Kidney (tissue), 14 donors: ENCODE results near the gene PSMG2. TPM values are rescaled to one million over a fixed set of nuclear protein-coding genes. Genes with fewer than 3 reads are reported as not detected.

Source experiments
- DNase-seq, 5 donors: peaks; one replicate each; pipeline ENCODE4 v3.0.0-alpha.2; 2013 to 2020
- FAIRE-seq: peaks from 2 replicates; lab custom pipeline; 2012; peaks lifted over from hg19 to GRCh38; lab: Jason Lieb, UNC
- H3K27ac ChIP-seq, 2 donors: one replicate each; pipeline ENCODE4 v1.7.0; 2013; ENCODE audit warnings: low read depth in 2 of 2, low read length in 2 of 2, inconsistent platforms in 1 of 2
- H3K27me3 ChIP-seq: one replicate; pipeline ENCODE4 v1.7.1; 2013; ENCODE audit warnings: low read length, inconsistent platforms; ENCODE audit not compliant: control insufficient read depth, insufficient read depth
- H3K36me3 ChIP-seq, 3 donors: one replicate each; pipeline versions ENCODE4 v1.7.0 to v1.7.1; 2013; ENCODE audit warnings: low read length in 3 of 3, control low read depth in 1 of 3, inconsistent platforms in 1 of 3; ENCODE audit not compliant: insufficient read depth in 3 of 3, control insufficient read depth in 2 of 3
- H3K4me1 ChIP-seq, 3 donors: one replicate each; pipeline versions ENCODE4 v1.7.0 to v1.7.1; 2013; ENCODE audit warnings: low read length in 3 of 3, inconsistent platforms in 1 of 3, low read depth in 1 of 3; ENCODE audit not compliant: control insufficient read depth in 2 of 3, insufficient read depth in 2 of 3
- H3K4me3 ChIP-seq, 3 donors: one replicate each; pipeline versions ENCODE4 v1.7.0 to v1.8.1; 2013; ENCODE audit warnings: low read length in 3 of 3, control low read depth in 1 of 3, inconsistent platforms in 1 of 3
- H3K9ac ChIP-seq, 3 donors: one replicate each; pipeline versions ENCODE4 v1.7.0 to v1.7.1; 2013; ENCODE audit warnings: low read length in 3 of 3, control low read depth in 1 of 3, inconsistent platforms in 1 of 3
- H3K9me3 ChIP-seq, 3 donors: one replicate each; pipeline versions ENCODE4 v1.7.0 to v1.7.1; 2013; ENCODE audit warnings: low read length in 3 of 3, control low read depth in 1 of 3, inconsistent platforms in 1 of 3; ENCODE audit not compliant: control insufficient read depth in 2 of 3, insufficient read depth in 1 of 3
- CTCF ChIP-seq: IDR thresholded peaks from 3 replicates; pipeline ENCODE4 v1.5.1; 2012; ENCODE audit warnings: mild to moderate bottlenecking, moderate library complexity, borderline replicate concordance; ENCODE audit not compliant: insufficient read depth; ENCODE audit errors: extremely low read depth
- intact Hi-C: fragments of 100-400 bp; cut with DNase I; formaldehyde crosslinking; loops from one replicate; pipeline ENCODE4 v1.11.1; 2022
- polyA plus RNA-seq: library from polyadenylated mRNA; stranded (reverse); fragments of 350-450 nt; fragmentation: Illumina TruSeq; extraction: RNeasy Lipid Tissue Mini Kit (QIAGEN cat#74804); gene quantifications from one replicate; pipeline ENCODE4 v1.2.3, GENCODE V29; 2014; ENCODE audit warnings: low read depth, low replicate concordance; ENCODE audit not compliant: insufficient read depth
- total RNA-seq: library from RNA; stranded (reverse); fragmentation: NEBNext Ultra II Directional; extraction: Animal tissue kit (Norgen Biotek cat#: 25700); gene quantifications from one replicate; pipeline ENCODE4 v1.2.1, GENCODE V29; 2021
- donor health status: control.
- donor health status: control.
- donor health status: control.
- donor health status: control.
- donor health status: control.
- donor health status: DM: yes; HTN: yes; CAD: no.
- donor health status: Normal renal cell carcinoma (clear cell type).

Gene PSMG2
- total and polyA plus RNA-seq, 2 donors from 2014 or later: 66.2 to 108 TPM

- H3K9me3 ChIP-seq: no peaks in the 10 kb centered on the region
- peak overlapping the region; percentile 63 to 66 (median 66) for H3K4me3 ChIP-seq
- H3K4me1 ChIP-seq: peaks cover 0 to 4% (median 0%) of the 10 kb centered on the region in 3 donors
- DNase-seq (peak; percentile 49 to 82 (median 61)), FAIRE-seq (no peak)
- peak overlapping the region; percentile 56 to 93 (median 74) for H3K9ac ChIP-seq
- H3K36me3 ChIP-seq: no peaks in the 10 kb centered on the region
- intact Hi-C loops: no loop called here
- H3K27ac ChIP-seq: peak overlapping the region; percentile 89 to 92
- no peak for TF ChIP-seq CTCF
- H3K27me3 ChIP-seq: no peaks in the 10 kb centered on the region
Observed at GRCh38 chr18:12656938-12657683, 45.7 kb upstream of the PSMG2 start.

GRCh38 chr18:12657684-12658425, 45.0 kb upstream of the PSMG2 start, which contains the start of gene SPIRE1:
Gene SPIRE1, minus strand, starts transcription at chr18:12658107. Its CDS starts 241 bp downstream, at chr18:12657866.
- H3K27ac ChIP-seq: peak within 1 kb of the TSS; percentile 89 to 92
- no peaks in the 10 kb centered on the region for H3K36me3 ChIP-seq
- DNase-seq: peak; percentile 60 to 91 (median 87)
- TF ChIP-seq CTCF: no peak
- intact Hi-C loops: no loop called here
- peak within 1 kb of the TSS; percentile 63 to 66 (median 66) for H3K4me3 ChIP-seq
- H3K27me3 ChIP-seq: no peaks in the 10 kb centered on the region
- no peak for FAIRE-seq
- H3K4me1 ChIP-seq: peaks cover 0 to 2% (median 0%) of the 10 kb centered on the region in 3 donors
- no peaks in the 10 kb centered on the region for H3K9me3 ChIP-seq
- H3K9ac ChIP-seq: peak within 1 kb of the TSS; percentile 56 to 93 (median 74)

- FAIRE-seq: no peak
- peak overlapping the region; percentile 48 to 76 for H3K27ac ChIP-seq
- no peaks in the 10 kb centered on the region for H3K36me3 ChIP-seq
- no peak for TF ChIP-seq CTCF
- H3K4me1 ChIP-seq: no peaks in the 10 kb centered on the region
- intact Hi-C loops: no loop called here
- no peaks in the 10 kb centered on the region for H3K27me3 ChIP-seq
- H3K9me3 ChIP-seq: no peaks in the 10 kb centered on the region
- H3K9ac ChIP-seq: peak overlapping the region in 1 of 3 donors; percentile 29
- H3K4me3 ChIP-seq: peak overlapping the region; percentile 14 to 45 (median 43)
- DNase-seq: peak in 3 of 5 donors; percentile 53 to 64 (median 63)
Observed at GRCh38 chr18:12658426-12659138, 44.3 kb upstream of the PSMG2 start.
